NCI-H1436 (cell line): ENCODE measurements around the gene ZNF593.

ENCODE experiments used
- DNase-seq: peaks from one replicate; lab custom pipeline; 2025; lab: John Stamatoyannopoulos, UW

The ZNF593 gene

GRCh38 chr1:26148887-26149286 lies 20.8 kb upstream of the ZNF593 start:
- DNase-seq, result no peak

- no peak for DNase-seq
These were observed 15.7 kb upstream of the ZNF593 start for GRCh38 chr1:26153966-26154532.

GRCh38 chr1:26154750-26155149 lies 15.0 kb upstream of the ZNF593 start:
- DNase-seq, result no peak

- DNase-seq, result no peak
These were observed 14.1 kb upstream of the ZNF593 start for GRCh38 chr1:26155370-26156284.

- peak; percentile 48 for DNase-seq
These were observed 13.2 kb upstream of the ZNF593 start for GRCh38 chr1:26156285-26157038.

- DNase-seq, result no peak
These were observed 11.3 kb upstream of the ZNF593 start for GRCh38 chr1:26158271-26158907.

- DNase-seq, result no peak
These were observed 10.6 kb upstream of the ZNF593 start, which contains the start of gene FAM110D for GRCh38 chr1:26158908-26159742. TSS of gene FAM110D (plus strand) at chr1:26159079. CDS start at chr1:26161292, 2,213 bp downstream.

- no peak for DNase-seq
These were observed 10.0 kb upstream of the ZNF593 start for GRCh38 chr1:26159743-26160039.

GRCh38 chr1:26160527-26161414 lies 8.9 kb upstream of the ZNF593 start:
- no peak for DNase-seq

- peak; percentile 32 for DNase-seq
These were observed 8.1 kb upstream of the ZNF593 start for GRCh38 chr1:26161415-26162219.

GRCh38 chr1:26162220-26162709 lies 7.4 kb upstream of the ZNF593 start:
- DNase-seq, result no peak

GRCh38 chr1:26163684-26164035 lies 6.0 kb upstream of the ZNF593 start:
- no peak for DNase-seq

GRCh38 chr1:26164036-26164860 lies 5.5 kb upstream of the ZNF593 start:
- no peak for DNase-seq

- no peak for DNase-seq
These were observed 4.6 kb upstream of the ZNF593 start for GRCh38 chr1:26164861-26165842.

GRCh38 chr1:26166719-26167281 lies 2.9 kb upstream of the ZNF593 start:
- no peak for DNase-seq

- DNase-seq, result peak; percentile 47
These were observed 1.1 kb upstream of the ZNF593 start, which contains the start of gene C1orf232 for GRCh38 chr1:26168410-26169197. TSS of gene C1orf232 (minus strand) at chr1:26168963. CDS start at chr1:26168499, 464 bp downstream.
